Left ventricle myocardium inferior (tissue), 1 donor: Measurements from ENCODE around the gene AIMP1. TPM values are rescaled to one million over a fixed set of nuclear protein-coding genes. Genes with fewer than 3 reads are reported as not detected.
"Not testable (repeated sequence)": the region's sequence is repeated elsewhere in the genome, so short reads cannot be mapped to it uniquely, and the experiment has no call there.

ENCODE experiments used
- DNase-seq: peaks from one replicate; pipeline ENCODE4 v3.0.0-alpha.2; 2020
- H3K27ac ChIP-seq: fragments of 200-600 bp; replicated peaks from 2 replicates; pipeline ENCODE4 v1.8.0; 2021
- H3K27me3 ChIP-seq: fragments of 200-600 bp; 2 replicates; pipeline ENCODE4 v1.8.0; 2021; ENCODE audit warnings: low read depth
- H3K36me3 ChIP-seq: fragments of 200-600 bp; 2 replicates; pipeline ENCODE4 v1.8.0; 2021
- H3K4me1 ChIP-seq: fragments of 200-600 bp; 2 replicates; pipeline ENCODE4 v1.8.0; 2021
- H3K4me3 ChIP-seq: fragments of 200-600 bp; 2 replicates; pipeline ENCODE4 v1.8.0; 2021; ENCODE audit warnings: mild to moderate bottlenecking, moderate library complexity
- H3K9me3 ChIP-seq: fragments of 200-600 bp; replicated peaks from 2 replicates; pipeline ENCODE4 v1.8.0; 2021
- intact Hi-C: fragments of 100-400 bp; cut with micrococcal nuclease; formaldehyde crosslinking; loops from one replicate; pipeline ENCODE4 v1.11.0; 2022
- total RNA-seq: library from RNA; stranded (reverse); fragmentation: NEBNext Ultra II Directional; extraction: Animal tissue kit (Norgen Biotek cat#: 25700); gene quantifications from one replicate; pipeline ENCODE4 v1.2.1, GENCODE V29; 2021
- TF ChIP-seq, protein P1 (sequence below): fragments of 200-600 bp; IDR thresholded peaks from 2 replicates; pipeline ENCODE4 v1.8.0; 2021; ENCODE audit warnings: antibody characterized with exemption, mild to moderate bottlenecking, borderline replicate concordance
- donor health status: DM: no; HTN: yes; CAD: no; lungs with severe emphysema.

The AIMP1 gene
- total RNA-seq, 1 donor from 2014 or later = 36.4 TPM

DNA sequence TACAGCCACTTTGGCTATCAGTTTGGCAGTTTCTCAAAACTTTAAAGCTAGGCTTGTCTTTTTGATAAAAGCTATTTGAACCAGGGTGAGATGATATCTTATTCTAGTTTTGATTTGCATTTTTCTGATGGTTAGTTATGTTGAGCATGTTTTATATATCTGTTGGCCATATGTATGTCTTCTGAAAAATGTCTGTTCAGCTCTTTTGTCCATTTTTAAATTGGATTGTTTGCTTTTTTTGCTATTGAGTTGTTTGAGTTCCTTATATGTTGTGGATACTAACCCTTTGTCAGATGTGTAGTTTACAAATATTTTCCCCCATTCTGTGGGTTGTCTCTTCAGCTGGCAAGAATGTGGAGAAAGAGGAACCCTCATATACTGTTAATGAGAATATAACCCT, 63.8 kb downstream of the AIMP1 start:
- TF ChIP-seq, protein P1, sequence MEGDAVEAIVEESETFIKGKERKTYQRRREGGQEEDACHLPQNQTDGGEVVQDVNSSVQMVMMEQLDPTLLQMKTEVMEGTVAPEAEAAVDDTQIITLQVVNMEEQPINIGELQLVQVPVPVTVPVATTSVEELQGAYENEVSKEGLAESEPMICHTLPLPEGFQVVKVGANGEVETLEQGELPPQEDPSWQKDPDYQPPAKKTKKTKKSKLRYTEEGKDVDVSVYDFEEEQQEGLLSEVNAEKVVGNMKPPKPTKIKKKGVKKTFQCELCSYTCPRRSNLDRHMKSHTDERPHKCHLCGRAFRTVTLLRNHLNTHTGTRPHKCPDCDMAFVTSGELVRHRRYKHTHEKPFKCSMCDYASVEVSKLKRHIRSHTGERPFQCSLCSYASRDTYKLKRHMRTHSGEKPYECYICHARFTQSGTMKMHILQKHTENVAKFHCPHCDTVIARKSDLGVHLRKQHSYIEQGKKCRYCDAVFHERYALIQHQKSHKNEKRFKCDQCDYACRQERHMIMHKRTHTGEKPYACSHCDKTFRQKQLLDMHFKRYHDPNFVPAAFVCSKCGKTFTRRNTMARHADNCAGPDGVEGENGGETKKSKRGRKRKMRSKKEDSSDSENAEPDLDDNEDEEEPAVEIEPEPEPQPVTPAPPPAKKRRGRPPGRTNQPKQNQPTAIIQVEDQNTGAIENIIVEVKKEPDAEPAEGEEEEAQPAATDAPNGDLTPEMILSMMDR = no peak
- Histone ChIP-seq H3K27me3 (peaks cover 6% of the 10 kb centered on the region), H3K9me3 (peaks cover 3% of the 10 kb centered on the region), H3K27ac (no peak overlapping the region), H3K4me1 (no peaks in the 10 kb centered on the region), H3K36me3 (no peaks in the 10 kb centered on the region), H3K4me3 (no peak overlapping the region)
- no peak for DNase-seq
- intact Hi-C loops = no loop called here

DNA sequence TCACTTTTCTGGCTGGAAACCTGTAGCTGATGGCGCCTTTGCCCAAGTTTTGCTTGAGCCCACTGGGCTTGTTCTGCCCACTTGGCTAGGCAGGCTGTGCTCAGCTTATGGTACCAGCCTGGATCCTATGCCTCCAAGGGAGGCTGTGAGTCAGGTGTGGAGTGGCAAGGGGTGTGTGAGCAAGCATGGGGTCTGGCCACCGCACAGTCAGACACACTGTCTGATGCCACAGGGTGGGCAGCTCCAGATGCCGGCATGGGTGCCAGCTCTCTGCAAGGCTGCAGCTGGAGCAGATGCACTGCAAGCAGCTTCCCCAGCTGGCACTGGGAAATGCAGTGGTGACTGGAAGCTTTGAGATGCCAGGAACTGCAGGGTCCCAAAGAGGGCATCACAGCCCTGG, 68.5 kb downstream of the AIMP1 start:
- TF ChIP-seq, protein P1 = no peak
- DNase-seq = no peak
- peaks cover 9% of the 10 kb centered on the region for H3K9me3 ChIP-seq
- H3K36me3 ChIP-seq = no peaks in the 10 kb centered on the region
- no peak overlapping the region for H3K4me3 ChIP-seq
- H3K4me1 ChIP-seq = no peaks in the 10 kb centered on the region
- no peaks in the 10 kb centered on the region for H3K27me3 ChIP-seq
- no peak overlapping the region for H3K27ac ChIP-seq
- intact Hi-C loops = no loop called here

DNA sequence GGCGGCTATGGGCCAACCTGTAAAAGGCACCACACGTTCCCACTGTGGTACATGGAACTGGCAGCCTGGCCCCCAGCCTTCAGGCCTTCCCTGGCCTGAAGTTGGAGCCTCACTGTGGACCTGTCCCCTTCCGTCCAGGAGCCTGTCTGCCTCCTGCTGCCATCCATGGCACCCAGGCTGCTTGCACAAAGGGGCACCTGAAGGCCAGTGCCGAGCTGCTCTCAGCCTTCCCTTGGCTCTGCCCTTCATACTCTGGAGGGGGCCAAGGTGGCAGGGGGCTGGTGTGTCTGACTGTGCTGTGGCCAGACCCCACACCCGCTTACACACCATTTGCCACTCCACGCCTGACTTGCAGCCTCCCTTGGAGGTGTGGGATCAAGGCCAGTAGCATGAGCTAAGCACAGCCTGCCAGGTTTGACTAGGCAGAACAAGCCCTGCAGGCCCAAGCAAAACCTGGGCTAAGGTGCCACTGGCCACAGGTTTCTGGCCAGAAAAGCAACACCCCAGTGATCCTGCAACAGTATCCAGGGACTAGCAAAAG, 69.6 kb downstream of the AIMP1 start:
- Histone ChIP-seq H3K36me3 (no peaks in the 10 kb centered on the region), H3K27ac (no peak overlapping the region), H3K9me3 (peaks cover 9% of the 10 kb centered on the region), H3K4me3 (no peak overlapping the region), H3K4me1 (no peaks in the 10 kb centered on the region), H3K27me3 (no peaks in the 10 kb centered on the region)
- DNase-seq = no peak
- intact Hi-C loops = no loop called here
- TF ChIP-seq, protein P1 = no peak

DNA sequence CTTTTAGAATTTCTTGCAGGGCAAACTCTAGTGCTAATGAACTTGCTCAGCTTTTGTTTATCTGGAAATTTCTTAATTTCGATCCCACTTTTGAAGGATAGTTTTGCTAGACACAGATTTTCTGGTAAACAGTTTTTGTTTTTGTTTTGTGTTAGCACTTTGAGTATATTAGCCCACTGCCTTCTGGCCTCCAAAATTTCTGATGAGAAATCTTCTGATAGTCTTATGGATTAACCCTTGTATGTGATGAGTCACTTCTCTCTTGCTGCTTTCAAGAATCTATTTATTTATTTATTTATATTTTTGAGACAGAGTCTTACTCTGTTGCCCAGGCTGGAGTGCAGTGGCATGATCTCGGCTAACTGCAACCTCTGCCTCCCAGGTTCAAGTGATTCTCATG, 79.2 kb downstream of the AIMP1 start:
- Histone ChIP-seq H3K36me3 (no peaks in the 10 kb centered on the region), H3K27ac (no peak overlapping the region), H3K27me3 (no peaks in the 10 kb centered on the region), H3K4me3 (no peak overlapping the region), H3K9me3 (peaks cover 71% of the 10 kb centered on the region), H3K4me1 (no peaks in the 10 kb centered on the region)
- intact Hi-C loops = no loop called here
- DNase-seq = no peak
- TF ChIP-seq, protein P1 = no peak

DNA sequence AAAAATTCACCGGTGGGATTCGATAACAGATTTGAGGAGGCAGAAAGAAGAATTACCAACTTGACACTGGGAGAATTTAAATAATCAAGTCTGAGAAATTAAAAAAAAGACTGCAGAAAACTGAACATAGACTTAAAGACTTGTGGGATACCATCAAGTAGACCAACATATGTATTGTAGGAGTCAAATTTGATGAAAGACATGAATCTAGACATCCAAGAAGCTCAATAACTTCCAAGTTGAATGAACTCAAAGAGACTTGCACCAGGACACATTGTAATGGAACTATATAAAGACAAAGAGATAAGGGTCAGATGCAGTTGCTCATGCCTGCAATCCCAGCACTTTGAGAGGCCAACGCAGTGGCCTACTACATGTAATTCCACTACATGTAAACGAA, 82.5 kb downstream of the AIMP1 start:
- H3K9me3 ChIP-seq = peaks cover 68% of the 10 kb centered on the region
- H3K4me1 ChIP-seq, H3K36me3 ChIP-seq, DNase-seq, H3K4me3 ChIP-seq, intact Hi-C loops, H3K27ac ChIP-seq, H3K27me3 ChIP-seq: not testable (repeated sequence)

Other genes starting within 250 kb of the AIMP1 start
- 20.3 TPM for gene TBCK, start 341 bp upstream of the AIMP1 start, total RNA-seq
- not detected for gene GIMD1, start 52.2 kb downstream of the AIMP1 start, total RNA-seq